HL-60 (cell line): ENCODE data around the gene FAM149A.
A peak's percentile ranks its signal among the peaks of the same experiment; 100 is the strongest.

Experiments
- DNase-seq, 2 experiments: peaks; one replicate each; pipeline ENCODE4 v3.0.0-alpha.2; 2010 to 2020; ENCODE audit warnings: low read depth in 1 of 2, low spot score in 1 of 2
- H3K27ac ChIP-seq: fragments of 250-450 bp; sonication (Bioruptor Pico); replicated peaks from 2 replicates; pipeline ENCODE4 v1.5.1; 2020; ENCODE audit warnings: mild to moderate bottlenecking, moderate library complexity
- H3K27me3 ChIP-seq: fragments of 250-450 bp; sonication (Bioruptor Pico); 2 replicates; pipeline ENCODE4 v1.5.1; 2021; ENCODE audit warnings: mild to moderate bottlenecking, moderate library complexity; ENCODE audit not compliant: insufficient read depth, poor library complexity, severe bottlenecking
- H3K4me3 ChIP-seq: replicated peaks from 2 replicates; pipeline ENCODE4 v1.5.1; 2011; ENCODE audit warnings: mild to moderate bottlenecking, control low read depth, low read length; ENCODE audit not compliant: insufficient read depth
- GABPA ChIP-seq: IDR thresholded peaks from 2 replicates; pipeline ENCODE4 v1.6.1; 2012; ENCODE audit warnings: low read depth
- POLR2AphosphoS5 ChIP-seq: IDR thresholded peaks from 2 replicates; pipeline ENCODE4 v1.6.1; 2012; ENCODE audit warnings: low read depth
- SPI1 ChIP-seq: IDR thresholded peaks from 2 replicates; pipeline ENCODE4 v1.6.1; 2012; ENCODE audit warnings: low read depth, mild to moderate bottlenecking, borderline replicate concordance
- TF ChIP-seq, protein P1 (sequence below): IDR thresholded peaks from one replicate; pipeline ENCODE4 v1.5.1; 2011; ENCODE audit warnings: low read length, control low read depth, inconsistent platforms; ENCODE audit not compliant: insufficient read depth
- TF ChIP-seq, protein P2 (sequence below): IDR thresholded peaks from 2 replicates; pipeline ENCODE4 v1.6.1; 2012; ENCODE audit warnings: low read depth; ENCODE audit not compliant: insufficient replicate concordance

Gene FAM149A

DNA sequence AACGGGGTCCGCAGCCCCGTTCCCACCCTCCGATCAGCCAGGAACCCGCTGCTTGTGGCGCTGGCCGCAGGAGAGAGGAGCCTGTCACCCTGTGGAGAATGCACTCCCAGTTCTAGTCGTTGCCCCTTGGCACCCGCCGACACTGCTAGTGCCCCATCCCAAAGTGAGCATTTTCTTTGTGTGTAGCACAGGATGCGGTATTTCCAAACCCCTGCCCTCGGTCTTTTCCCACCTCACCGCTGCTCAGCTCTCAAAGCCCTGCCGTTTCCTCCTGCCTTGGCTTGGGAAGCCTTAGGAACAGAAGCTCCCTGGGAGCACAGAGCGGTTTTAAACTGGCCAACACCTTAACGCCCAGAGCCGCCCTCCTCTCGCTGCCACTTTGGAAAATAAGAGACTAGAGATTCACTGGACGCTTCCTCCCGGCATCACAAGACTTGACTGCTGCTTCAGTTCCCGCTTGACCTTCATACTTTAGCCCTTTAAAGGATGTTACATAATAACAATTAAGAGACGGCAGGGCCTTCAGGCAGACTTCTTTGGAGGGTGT lies 87.6 kb downstream of the FAM149A start:
- Histone ChIP-seq H3K27me3 (peaks cover 3% of the 10 kb centered on the region), H3K27ac (peak overlapping the region; percentile 94), H3K4me3 (peak overlapping the region; percentile 89)
- TF ChIP-seq POLR2AphosphoS5: no peak
- TF ChIP-seq SPI1: no peak
- peak in 1 of 2 experiments; percentile 29 for DNase-seq

DNA sequence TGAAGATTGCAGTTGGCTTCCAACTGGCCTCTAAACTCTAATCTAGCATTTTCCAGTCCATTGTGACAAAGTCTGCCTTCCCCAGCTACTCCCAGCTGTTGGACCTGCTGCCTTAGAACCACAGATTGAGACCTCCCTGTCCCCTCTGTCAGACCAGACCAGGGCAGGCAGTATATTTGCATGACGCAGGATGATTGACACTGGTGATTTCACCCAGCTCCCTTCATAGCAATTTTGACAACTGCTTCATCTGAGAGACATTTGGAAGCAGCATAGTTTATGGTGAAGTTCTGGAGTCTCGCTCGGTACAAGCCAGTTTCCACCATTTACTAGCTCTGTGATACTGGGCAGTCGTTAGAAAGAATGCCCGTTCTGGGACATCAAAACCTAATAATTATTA lies 89.3 kb downstream of the FAM149A start:
- H3K27ac ChIP-seq: no peak overlapping the region
- H3K4me3 ChIP-seq: no peak overlapping the region
- no peak for DNase-seq
- peaks cover 3% of the 10 kb centered on the region for H3K27me3 ChIP-seq
- TF ChIP-seq, protein P1, sequence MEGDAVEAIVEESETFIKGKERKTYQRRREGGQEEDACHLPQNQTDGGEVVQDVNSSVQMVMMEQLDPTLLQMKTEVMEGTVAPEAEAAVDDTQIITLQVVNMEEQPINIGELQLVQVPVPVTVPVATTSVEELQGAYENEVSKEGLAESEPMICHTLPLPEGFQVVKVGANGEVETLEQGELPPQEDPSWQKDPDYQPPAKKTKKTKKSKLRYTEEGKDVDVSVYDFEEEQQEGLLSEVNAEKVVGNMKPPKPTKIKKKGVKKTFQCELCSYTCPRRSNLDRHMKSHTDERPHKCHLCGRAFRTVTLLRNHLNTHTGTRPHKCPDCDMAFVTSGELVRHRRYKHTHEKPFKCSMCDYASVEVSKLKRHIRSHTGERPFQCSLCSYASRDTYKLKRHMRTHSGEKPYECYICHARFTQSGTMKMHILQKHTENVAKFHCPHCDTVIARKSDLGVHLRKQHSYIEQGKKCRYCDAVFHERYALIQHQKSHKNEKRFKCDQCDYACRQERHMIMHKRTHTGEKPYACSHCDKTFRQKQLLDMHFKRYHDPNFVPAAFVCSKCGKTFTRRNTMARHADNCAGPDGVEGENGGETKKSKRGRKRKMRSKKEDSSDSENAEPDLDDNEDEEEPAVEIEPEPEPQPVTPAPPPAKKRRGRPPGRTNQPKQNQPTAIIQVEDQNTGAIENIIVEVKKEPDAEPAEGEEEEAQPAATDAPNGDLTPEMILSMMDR: no peak
- TF ChIP-seq GABPA (no peak), SPI1 (no peak), POLR2AphosphoS5 (no peak)
- TF ChIP-seq, protein P2, sequence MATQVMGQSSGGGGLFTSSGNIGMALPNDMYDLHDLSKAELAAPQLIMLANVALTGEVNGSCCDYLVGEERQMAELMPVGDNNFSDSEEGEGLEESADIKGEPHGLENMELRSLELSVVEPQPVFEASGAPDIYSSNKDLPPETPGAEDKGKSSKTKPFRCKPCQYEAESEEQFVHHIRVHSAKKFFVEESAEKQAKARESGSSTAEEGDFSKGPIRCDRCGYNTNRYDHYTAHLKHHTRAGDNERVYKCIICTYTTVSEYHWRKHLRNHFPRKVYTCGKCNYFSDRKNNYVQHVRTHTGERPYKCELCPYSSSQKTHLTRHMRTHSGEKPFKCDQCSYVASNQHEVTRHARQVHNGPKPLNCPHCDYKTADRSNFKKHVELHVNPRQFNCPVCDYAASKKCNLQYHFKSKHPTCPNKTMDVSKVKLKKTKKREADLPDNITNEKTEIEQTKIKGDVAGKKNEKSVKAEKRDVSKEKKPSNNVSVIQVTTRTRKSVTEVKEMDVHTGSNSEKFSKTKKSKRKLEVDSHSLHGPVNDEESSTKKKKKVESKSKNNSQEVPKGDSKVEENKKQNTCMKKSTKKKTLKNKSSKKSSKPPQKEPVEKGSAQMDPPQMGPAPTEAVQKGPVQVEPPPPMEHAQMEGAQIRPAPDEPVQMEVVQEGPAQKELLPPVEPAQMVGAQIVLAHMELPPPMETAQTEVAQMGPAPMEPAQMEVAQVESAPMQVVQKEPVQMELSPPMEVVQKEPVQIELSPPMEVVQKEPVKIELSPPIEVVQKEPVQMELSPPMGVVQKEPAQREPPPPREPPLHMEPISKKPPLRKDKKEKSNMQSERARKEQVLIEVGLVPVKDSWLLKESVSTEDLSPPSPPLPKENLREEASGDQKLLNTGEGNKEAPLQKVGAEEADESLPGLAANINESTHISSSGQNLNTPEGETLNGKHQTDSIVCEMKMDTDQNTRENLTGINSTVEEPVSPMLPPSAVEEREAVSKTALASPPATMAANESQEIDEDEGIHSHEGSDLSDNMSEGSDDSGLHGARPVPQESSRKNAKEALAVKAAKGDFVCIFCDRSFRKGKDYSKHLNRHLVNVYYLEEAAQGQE: no peak

DNA sequence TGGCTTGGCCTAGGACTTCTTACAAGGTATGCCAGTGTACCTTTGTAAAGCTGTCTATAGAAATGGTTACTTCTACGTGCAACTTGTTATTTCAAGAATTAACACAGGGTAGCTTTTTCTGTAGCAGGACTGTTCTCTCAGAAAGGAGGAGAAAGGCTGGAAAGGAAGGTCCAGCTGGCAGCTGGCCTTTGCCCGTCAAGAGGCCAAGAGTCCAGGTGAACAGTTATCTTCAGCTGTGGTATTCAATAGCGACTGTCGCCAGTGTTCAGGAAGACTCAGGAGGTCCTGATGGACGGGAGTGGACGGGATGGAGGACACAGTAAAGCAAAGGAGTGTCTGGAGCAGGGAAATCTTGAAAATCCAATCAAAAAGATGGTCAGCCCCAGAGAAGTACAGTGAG lies 91.6 kb downstream of the FAM149A start:
- Histone ChIP-seq H3K27ac (no peak overlapping the region), H3K27me3 (no peaks in the 10 kb centered on the region)
- TF ChIP-seq GABPA (no peak), POLR2AphosphoS5 (no peak), SPI1 (no peak)
- TF ChIP-seq, protein P2: no peak
- TF ChIP-seq, protein P1: no peak

DNA sequence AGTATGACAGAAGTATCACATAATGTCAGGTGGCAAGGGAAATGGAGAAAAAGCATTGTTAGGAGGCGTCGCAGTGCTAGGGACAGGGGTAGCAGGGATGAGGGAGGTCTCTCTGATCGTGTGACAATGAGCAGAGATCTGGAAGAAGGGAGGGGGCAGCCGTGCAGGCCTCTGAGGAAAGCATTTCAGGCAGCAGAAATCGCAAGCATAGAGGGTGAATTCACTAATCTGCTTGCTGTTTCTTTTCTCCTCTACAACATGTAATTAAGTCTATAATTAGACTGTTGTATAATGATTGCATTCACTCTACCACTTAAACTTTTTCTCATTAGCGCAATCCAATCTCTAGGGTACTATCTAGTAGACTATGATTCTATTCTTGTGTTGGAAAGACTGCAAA lies 96.0 kb downstream of the FAM149A start:
- Histone ChIP-seq H3K27me3 (no peaks in the 10 kb centered on the region), H3K4me3 (no peak overlapping the region), H3K27ac (no peak overlapping the region)
- no peak for DNase-seq
- TF ChIP-seq, protein P2: no peak
- TF ChIP-seq, protein P1: no peak
- TF ChIP-seq SPI1 (no peak), POLR2AphosphoS5 (no peak), GABPA (no peak)

More for the DNA sequence above, 91.6 kb downstream of the FAM149A start:
- no peak for DNase-seq
- H3K4me3 ChIP-seq: no peak overlapping the region
